ENCODE data around the gene PLEKHA8. TPM values are rescaled to one million over a fixed set of nuclear protein-coding genes. Genes with fewer than 3 reads are reported as not detected.

The PLEKHA8 gene
- total RNA-seq, 1 donor from 2014 or later = 8.4 TPM

DNA sequence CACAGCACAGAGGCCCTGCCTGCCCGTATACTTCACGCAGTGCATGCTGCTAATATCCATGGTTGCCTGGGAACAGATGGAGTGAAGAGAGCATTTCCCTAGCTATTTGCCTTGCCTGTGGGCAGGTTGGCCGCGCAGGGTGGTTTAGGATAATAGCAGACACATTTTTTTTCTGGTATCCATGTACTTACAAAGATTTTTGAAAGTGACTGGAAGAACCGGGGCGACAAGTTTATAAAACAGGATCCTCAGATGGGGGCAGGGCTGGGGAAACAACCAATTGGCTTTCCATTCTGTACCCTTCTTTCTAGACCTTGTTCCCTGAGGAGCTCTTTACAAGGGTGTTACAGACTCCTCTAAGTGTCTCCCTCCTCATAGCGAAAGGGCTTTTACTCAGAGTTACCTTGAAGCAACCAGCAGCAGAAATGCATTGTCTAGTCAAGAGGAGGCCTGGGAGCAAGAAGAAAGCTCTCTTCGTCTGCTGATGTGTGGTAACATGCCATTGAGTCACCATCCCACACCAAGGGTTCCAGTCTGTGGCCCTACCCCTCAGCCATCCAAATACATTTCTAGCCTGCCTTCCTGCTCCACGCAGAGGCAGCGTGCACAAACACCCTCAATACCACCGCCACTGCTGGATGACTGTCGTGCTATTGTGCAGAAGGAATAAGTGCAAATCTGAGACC lies 138.1 kb downstream of the PLEKHA8 start:
- intact Hi-C loops (cut with micrococcal nuclease) = loop anchor here (10.0 kb wide), 1 partner anchor 339 kb away; the partner anchor contains the start of gene GGCT

DNA sequence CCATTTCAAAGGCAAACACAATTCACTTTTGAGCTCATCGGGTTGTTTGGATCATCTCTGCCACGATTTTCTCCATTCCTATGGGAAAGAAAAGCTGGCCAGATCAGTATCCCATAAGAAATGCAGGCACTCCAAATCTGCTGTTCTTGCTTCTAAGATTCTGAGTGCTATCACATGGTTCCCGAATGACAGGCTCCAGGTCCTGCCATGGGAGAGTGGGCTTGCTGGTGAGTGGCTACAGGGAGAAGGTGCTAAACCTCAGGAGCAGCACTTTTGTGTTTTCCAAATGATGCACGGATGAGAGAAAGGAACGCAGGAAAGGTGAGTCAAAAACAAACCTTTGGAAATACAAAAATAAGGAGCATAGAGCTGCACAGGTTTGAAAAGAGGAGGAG lies 138.6 kb downstream of the PLEKHA8 start:
- intact Hi-C loops (cut with micrococcal nuclease) = loop anchor here (10.0 kb wide), 1 partner anchor 338 kb away; the partner anchor contains the start of gene GGCT

DNA sequence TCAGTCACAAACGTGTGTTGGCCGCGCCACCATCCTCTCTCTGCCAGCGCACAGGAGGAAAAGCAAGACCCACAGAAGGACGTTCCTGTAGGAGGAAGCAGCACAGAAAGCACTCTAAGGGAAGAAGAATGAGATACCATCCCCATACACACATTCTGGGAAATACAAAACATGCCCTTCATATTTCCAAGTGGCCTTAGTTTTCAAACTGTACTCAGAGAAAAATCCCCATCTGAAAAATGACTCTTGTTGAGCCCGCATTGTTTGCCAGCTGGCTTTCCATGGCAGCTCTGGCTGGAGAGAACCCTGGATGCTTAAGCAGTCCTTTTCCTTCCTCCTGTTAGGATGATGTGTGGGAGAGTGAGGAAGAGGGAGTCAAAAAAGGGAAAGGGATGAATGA lies 139.7 kb downstream of the PLEKHA8 start:
- intact Hi-C loops (cut with micrococcal nuclease) = loop anchor here (10.0 kb wide), 1 partner anchor 337 kb away; the partner anchor contains the start of gene GGCT

DNA sequence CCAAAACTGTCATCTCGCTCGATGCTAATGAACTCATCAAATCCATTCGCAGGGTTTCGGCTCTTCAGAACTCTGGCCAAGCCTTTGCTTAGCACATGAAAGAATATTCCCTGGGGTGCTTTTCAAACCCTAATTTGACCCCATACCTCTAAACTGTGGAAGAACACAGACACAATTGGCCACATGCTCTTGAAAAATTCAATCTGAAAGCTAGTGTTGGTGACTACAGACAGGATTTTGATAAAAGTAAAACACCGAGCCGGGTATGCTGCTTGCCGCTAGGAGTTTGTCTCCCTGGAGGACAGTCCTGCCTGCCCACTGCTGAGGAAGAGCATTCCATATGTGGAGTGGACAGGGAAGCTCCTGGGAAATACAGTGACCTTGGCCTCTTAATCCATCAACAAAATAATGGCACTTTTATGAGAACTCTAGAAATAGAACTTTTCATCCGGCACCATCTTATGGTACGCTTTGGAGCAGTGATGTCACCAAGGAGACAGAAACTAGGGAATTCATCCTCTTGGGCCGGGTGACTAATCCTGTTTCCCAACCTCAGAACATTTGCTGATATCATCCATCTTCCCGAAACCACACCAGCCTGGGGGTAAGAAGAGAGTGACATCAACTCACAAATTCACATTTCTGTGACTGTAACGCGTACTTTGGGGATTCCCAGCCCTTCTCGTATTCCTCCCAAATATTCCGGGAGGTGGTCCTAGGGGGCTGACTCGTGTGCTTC lies 140.8 kb downstream of the PLEKHA8 start:
- intact Hi-C loops (cut with micrococcal nuclease) = loop anchor here (10.0 kb wide), 1 partner anchor 336 kb away; the partner anchor contains the start of gene GGCT

DNA sequence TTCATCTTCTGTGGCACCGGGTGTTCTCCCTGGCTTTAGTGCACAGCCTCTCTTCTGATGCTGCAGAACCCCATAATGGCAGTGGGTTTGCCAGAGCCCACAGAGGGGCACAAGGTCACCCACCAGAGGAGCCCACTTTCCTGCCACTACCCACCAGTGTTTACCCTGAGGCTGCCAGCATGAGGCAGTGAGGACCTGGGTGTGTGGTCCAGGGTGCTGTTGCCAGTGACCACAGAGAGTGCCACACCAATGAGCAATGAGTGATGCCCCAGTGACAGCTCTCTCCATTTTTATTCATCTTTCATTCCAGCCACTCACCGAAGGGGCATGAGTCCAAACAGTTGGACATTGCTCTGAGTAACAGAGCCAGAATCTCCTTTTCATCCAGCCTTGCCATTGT lies 141.4 kb downstream of the PLEKHA8 start:
- intact Hi-C loops (cut with micrococcal nuclease) = loop anchor here (10.0 kb wide), 1 partner anchor 335 kb away; the partner anchor contains the start of gene GGCT

DNA sequence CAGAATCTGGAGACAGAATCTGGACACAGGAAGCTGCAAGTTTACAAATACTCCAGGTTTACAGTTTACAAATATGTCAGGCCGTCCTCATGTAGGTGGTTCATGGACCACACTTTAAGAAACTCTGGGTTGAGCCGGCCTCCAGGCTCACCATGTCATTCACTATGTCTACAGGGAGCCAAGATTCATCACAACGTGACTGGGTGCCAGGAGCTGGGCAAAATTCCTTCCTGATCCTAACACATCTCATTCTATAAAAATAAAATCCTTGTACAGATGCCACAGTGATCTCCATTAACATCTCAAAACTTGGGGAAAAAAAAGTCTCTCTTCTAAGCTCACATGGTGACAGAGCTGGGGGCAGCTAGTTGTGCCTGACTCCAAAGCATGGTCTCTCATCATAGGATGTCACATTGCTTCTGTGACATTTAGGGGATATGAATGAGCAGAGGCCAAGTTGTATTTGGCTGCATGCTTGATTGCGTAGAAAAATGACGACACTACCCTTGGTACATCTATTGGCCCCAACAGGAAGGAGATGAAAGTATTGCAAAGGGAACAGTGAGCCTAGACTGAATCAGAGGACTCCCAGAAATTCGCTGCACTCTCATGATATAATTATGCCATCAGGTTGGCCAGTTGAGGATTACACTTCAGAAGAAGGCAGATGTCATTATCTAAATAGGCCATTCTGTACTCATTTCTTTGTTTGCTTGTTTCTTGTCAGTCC lies 142.4 kb downstream of the PLEKHA8 start:
- intact Hi-C loops (cut with micrococcal nuclease) = no loop called here

DNA sequence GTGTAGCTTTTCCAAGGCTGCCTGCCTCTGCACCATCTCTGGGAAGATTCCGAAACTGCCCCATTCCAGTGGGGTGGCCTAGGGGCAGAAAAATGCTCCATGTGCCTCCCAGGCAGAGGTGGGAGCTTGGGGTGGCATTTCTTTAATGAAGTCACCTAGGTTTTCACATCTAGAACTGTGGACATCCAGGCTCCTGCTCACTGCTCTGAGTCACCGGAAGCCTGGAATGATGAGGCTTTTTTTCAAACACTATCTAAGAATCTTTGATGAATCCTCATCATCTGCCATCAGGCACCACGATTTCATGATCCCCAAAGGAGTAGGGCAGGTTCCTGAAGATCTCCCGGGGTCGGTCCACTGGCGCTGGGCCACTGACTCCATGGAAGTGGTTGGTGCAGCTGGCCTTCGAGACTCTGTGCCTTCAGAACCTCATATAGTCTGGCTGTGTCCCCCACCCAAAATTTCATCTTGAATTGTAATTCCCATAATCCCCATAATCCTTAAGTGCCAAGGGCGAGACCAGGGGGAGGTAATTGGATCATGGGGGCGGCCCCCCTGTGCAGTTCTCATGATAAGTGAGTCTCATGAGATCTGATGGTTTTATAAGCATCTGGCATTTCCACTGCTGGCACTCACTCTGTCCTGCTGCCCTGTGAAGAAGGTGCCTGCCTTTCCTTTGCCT lies 143.7 kb downstream of the PLEKHA8 start:
- intact Hi-C loops (cut with micrococcal nuclease) = no loop called here

DNA sequence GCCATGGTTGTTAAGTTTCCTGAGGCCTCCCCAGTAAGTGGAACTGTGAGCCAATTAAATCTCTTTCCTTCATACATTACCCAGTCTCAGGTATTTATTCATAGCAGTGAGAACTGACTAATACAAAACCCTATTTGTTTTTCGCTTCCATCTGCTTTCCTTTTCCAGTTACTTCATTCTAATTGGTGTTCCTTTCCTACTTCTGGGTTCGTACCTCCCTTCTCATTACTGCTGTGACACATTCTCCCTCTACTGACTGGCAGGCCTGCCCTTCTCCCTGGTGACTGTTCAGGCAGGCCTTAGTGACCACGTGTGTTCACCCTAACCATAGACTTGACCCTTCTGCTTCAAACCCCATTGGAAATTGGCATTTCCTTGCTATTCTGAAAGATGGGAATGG lies 144.2 kb downstream of the PLEKHA8 start:
- intact Hi-C loops (cut with micrococcal nuclease) = no loop called here

DNA sequence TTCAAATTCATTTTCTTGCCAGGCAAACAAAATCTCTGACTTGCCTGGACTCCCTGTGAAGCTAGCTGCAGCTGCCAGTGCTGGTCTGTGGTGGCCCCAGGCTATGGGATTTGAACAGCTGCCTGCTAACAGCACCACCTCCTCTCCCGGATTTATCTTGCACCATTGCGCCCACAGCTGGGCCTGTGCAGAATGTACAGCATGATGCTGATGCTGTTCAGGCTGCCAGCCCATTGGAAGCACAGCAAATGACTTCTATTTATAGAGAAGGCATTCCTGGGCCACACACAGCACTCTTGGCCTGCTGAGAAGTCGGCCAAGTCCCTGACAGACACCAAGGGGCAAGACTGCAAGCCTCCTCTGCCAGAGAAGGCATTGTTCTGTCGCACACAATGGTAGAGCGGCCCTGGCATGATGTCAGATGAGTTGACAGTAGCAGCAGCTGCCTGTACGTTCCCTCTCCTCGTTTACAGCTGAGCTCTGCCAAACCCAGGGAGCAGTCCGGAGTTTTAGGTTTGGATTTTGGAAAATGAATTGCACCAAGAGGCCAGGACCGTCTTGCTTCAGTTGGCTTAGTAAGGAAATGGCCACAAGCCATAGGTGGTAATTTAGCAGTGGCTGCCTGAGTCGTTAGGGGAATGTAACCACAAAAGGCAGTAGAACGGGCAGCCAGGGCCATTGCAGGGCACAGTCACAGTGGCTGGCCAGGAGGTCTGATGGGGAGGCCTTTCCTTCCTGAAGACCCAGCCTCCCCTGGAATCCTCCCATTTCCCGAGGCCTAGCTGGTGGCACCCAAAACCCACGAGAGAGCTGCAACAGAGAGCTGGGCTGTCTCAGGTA lies 145.1 kb downstream of the PLEKHA8 start:
- intact Hi-C loops (cut with micrococcal nuclease) = no loop called here

DNA sequence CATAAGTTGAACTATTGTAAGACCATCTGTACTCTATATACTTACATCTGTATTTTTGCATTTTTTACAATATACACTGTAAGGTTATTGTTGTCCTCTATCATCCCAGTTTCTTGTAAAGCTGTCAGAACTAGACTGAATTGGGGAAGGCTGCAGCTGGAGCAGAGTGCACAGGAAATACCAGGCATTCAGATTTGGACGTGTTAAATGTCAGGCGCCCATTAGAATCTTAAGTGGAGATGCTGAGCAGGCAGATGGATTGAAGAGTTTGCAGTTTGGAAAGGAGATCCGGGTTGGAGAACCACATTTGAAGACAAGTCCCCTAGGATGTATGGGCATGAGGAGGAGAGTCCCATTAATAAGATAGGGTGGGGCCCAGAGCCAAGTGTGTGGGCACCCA lies 147.0 kb downstream of the PLEKHA8 start:
- intact Hi-C loops (cut with micrococcal nuclease) = no loop called here

DNA sequence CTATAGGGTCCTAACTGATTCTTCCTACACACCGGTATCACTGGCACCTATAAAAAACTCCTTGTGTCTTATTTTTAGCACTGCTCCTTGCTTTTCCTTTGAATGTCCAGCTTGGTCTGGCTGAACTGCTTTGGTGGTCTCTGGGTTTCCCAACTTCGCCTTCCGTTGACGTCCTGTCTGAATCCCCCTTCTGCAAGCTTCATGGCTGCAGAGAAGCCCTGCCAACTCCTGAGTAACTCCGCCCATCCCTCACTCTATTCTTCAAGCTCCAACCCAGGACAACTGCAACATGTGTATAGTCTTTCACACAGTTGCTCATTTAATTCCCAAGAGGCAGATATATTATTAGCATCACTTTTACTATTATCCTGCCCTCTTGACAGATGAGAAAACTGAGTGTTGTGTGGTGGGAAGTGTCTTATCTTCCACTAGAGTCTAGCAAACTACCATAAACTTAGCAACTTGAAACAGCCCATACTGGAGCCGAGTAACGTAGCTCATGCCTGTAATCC lies 147.5 kb downstream of the PLEKHA8 start:
- intact Hi-C loops (cut with micrococcal nuclease) = no loop called here

DNA sequence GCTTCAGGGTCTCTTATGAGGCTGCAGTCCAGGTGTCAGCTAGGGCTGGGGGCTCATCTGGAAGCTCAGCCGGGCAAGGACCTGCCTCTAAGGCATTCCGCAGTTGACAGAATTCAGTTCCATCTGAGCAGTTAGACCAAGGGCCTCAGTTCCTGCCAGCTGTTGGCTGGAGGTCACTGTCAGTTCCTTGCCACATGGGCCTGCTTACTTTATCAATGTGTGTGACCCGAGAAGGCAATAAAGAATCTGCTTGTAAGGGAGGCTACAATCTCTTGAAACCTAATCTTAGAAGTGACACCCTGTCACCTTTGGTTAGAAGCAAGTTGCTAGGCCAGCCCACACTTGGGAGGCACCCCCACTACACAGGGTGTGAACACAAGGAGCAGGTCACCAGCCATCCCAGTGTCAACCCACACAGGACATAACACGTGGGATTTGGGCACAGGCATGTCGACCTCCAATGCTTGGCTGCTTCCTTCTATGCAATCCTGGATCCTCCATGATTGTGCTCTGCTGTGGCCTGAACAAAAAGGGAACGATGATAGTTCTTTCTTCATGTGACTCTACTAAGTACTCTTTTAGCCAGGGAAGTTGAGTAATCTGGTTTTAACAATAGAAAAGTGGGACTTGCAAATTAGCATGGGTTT lies 148.4 kb downstream of the PLEKHA8 start:
- intact Hi-C loops (cut with micrococcal nuclease) = no loop called here

DNA sequence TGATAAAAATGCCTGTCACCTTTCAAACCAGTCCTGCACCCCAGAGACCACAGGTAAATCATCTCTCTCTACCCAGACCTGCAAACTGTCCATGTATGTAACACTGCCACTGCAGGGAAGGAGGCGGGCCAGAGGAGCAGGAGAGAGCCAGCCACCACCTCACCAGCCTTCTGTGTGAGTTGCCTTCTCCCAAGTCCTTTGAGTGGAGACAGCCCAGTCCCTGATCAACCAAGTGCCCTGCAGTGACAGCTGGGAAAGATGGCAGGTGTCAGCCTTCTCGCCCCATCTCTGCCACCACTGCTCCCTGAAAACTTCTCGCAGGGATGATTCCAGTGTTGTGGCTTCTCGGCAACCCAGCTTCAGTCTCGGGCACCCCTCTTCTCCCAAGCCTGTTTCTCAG lies 149.0 kb downstream of the PLEKHA8 start:
- intact Hi-C loops (cut with micrococcal nuclease) = no loop called here

DNA sequence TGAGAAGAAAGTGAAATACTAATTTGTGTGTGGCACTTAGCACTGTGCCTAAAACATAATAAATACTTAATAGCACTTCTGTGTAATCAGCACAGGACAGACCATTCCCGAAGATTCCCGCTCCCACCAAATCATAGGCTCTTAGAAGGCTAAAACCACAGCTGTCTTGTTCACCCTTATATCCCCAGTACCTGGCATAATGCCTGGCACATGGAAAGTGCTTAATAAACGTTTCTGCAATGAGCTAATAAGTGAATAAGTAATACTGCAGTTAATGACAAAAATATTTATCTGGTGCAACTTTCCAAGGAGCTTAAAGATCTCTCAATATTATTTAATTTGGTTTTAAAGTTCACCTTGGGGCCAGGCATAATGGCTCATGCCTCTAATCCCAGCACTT lies 149.8 kb downstream of the PLEKHA8 start:
- intact Hi-C loops (cut with micrococcal nuclease) = no loop called here

DNA sequence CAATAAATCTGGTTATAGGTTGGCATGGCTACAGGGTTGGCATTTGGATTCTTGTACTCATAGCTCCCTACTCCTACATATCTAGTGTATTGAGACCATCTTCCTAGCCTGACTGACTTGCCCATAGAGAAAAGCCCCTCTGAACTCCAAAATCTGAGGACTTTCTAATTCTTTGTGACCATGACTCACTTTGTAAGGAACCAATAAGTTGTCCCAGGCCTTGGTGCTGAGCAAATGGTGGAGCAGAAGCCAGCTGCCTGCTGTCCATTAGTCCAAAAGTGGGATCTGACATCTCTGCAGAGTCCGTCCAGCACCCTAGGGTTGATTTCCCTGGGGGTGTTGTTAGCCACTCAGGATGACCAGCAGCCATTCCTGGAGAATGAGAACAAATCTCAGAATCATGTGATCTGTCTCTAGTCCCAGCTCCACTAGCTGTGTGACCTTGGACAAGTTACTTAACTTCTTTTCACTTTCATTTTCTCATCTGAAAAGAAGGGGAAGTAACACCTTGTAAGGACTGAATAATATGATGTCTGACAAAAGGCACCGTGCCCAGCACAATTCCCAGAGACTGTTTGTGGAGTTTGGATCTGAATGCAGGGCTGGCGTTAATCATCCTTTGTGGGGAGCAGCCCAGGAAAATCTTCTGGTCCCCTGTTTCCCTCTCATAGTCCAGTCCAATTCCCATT lies 150.7 kb downstream of the PLEKHA8 start:
- intact Hi-C loops (cut with micrococcal nuclease) = no loop called here

Data from T-helper 2 cell treated with Interferon-gamma antibody and Interleukin-4, amounts not matched to agents 100 ng/mL and 5 ng/mL, for 36 hours (primary cell).